Testis (tissue), 3 donors: Measurements from ENCODE around the gene SPRR1B. TPM values are rescaled to one million over a fixed set of nuclear protein-coding genes. Genes with fewer than 3 reads are reported as not detected.

Experiments used
- DNase-seq: peaks from one replicate; pipeline ENCODE4 v3.0.0-alpha.2; 2019
- H3K27ac ChIP-seq, 2 donors: fragments of 200-600 bp; sonication (generic); one replicate each; pipeline ENCODE4 v1.5.1; 2019
- H3K27me3 ChIP-seq: fragments of 200-600 bp; sonication (generic); one replicate; pipeline ENCODE4 v1.5.1; 2019
- H3K36me3 ChIP-seq: fragments of 200-600 bp; sonication (generic); one replicate; pipeline ENCODE4 v1.5.1; 2017; ENCODE audit warnings: low read depth; ENCODE audit errors: missing control alignments
- H3K4me1 ChIP-seq: fragments of 200-600 bp; sonication (generic); one replicate; pipeline ENCODE4 v1.5.1; 2019
- H3K4me3 ChIP-seq, 2 donors: fragments of 200-600 bp; sonication (generic); one replicate each; pipeline ENCODE4 v1.5.1; 2017 to 2019
- H3K9me3 ChIP-seq: fragments of 200-600 bp; sonication (generic); one replicate; pipeline ENCODE4 v1.5.1; 2017
- POLR2A ChIP-seq: fragments of 450-650 bp; IDR thresholded peaks from one replicate; pipeline ENCODE4 v1.6.1; 2017; ENCODE audit warnings: antibody characterized with exemption, mild to moderate bottlenecking, moderate library complexity
- WGBS, 2 donors: methylation state at CpG; one replicate each; pipeline ENCODE4 v1.1.5; 2018; 5-methylcytosine and 5-hydroxymethylcytosine counted together
- intact Hi-C: fragments of 100-400 bp; cut with DNase I; formaldehyde crosslinking; loops from one replicate; pipeline ENCODE4 v1.15.1; 2023; ENCODE audit warnings: low total_unique reads
- polyA plus RNA-seq: library from polyadenylated mRNA; stranded (reverse); fragments of 350-450 nt; fragmentation: Illumina TruSeq; extraction: RNeasy Lipid Tissue Mini Kit (QIAGEN cat#74804); gene quantifications from one replicate; pipeline ENCODE4 v1.2.3, GENCODE V29; 2014; ENCODE audit warnings: low read depth, low replicate concordance; ENCODE audit not compliant: insufficient read depth
- total RNA-seq, 2 donors: library from RNA; depleted of rRNA; stranded (reverse); fragments of >200 nt; gene quantifications; one replicate each; pipeline ENCODE4 v1.2.3, GENCODE V29; 2016
- TF ChIP-seq, protein P1 (sequence below), 3 experiments: fragments of 450-650 bp in 2 of 3; fragments of 200-600 bp in 1 of 3; sonication (generic) in 1 of 3; IDR thresholded peaks; one replicate each; pipeline ENCODE4 v1.5.1; 2016 to 2019; ENCODE audit warnings: antibody characterized with exemption in 3 of 3, mild to moderate bottlenecking in 2 of 3, moderate library complexity in 1 of 3

Gene SPRR1B
- total and polyA plus RNA-seq, 3 donors from 2014 or later = not detected

DNA sequence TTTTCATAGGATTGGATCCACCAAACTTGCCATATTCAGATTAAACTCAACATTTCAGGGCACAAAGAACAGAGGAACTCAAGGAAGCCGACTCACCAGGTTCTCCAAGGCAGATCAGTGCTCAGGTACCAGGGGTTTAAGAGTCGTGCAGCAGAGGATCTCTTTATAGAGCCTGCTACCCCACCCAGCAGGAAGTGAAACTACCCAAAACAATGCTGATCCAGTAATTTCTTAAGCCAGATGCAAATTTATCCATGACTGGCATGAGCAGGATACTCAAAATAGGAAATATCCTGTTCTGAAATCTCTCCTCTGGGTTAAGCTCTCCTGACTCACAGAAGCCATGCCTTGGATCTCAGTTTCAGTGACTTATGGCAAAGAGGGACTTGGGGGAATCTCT lies 26.4 kb downstream of the SPRR1B start, which contains the start of gene SPRR2A:
TSS of gene SPRR2A (minus strand) at position 138 of the 400 bp plus-strand sequence. CDS start 777 bp downstream, outside the sequence.
- Histone ChIP-seq H3K36me3 (no peaks in the 10 kb centered on the region), H3K4me3 (no peak within 1 kb of the TSS), H3K27ac (no peak within 1 kb of the TSS), H3K27me3 (no peaks in the 10 kb centered on the region), H3K9me3 (no peaks in the 10 kb centered on the region), H3K4me1 (no peaks in the 10 kb centered on the region)
- TF ChIP-seq POLR2A = no peak
- TF ChIP-seq, protein P1, sequence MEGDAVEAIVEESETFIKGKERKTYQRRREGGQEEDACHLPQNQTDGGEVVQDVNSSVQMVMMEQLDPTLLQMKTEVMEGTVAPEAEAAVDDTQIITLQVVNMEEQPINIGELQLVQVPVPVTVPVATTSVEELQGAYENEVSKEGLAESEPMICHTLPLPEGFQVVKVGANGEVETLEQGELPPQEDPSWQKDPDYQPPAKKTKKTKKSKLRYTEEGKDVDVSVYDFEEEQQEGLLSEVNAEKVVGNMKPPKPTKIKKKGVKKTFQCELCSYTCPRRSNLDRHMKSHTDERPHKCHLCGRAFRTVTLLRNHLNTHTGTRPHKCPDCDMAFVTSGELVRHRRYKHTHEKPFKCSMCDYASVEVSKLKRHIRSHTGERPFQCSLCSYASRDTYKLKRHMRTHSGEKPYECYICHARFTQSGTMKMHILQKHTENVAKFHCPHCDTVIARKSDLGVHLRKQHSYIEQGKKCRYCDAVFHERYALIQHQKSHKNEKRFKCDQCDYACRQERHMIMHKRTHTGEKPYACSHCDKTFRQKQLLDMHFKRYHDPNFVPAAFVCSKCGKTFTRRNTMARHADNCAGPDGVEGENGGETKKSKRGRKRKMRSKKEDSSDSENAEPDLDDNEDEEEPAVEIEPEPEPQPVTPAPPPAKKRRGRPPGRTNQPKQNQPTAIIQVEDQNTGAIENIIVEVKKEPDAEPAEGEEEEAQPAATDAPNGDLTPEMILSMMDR (IDR thresholded peaks at IDR 0.05) = no peak
- intact Hi-C loops = no loop called here
- WGBS, 2 donors = 83 to 86% methylated on average over 2 of the region's 2 CpGs
- no peak for DNase-seq

DNA sequence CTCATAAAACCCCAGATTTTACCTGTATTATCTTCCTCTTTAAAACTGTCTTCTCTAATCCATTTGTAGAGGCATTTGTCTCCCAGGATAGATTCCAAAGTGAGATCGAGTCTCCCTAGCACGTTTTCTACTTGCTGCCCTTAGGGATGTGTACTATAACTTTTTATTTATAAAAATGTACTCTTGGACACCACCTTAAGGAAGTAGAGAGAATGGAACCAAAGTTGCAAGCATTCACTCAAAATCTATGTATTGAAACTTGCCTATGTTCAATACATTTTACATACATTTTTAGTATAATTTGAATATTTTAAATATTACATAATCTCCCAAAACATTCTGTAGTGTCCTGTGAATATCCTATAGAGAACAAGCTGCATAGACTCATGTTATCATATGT lies 27.2 kb downstream of the SPRR1B start:
- H3K4me3 ChIP-seq = no peak overlapping the region
- 71 to 75% methylated on average over 2 of the region's 2 CpGs for WGBS, 2 donors
- DNase-seq = no peak
- H3K36me3 ChIP-seq = no peaks in the 10 kb centered on the region
- H3K9me3 ChIP-seq = no peaks in the 10 kb centered on the region
- TF ChIP-seq POLR2A = no peak
- H3K27me3 ChIP-seq = no peaks in the 10 kb centered on the region
- no peak overlapping the region for H3K27ac ChIP-seq
- intact Hi-C loops = no loop called here
- no peaks in the 10 kb centered on the region for H3K4me1 ChIP-seq

DNA sequence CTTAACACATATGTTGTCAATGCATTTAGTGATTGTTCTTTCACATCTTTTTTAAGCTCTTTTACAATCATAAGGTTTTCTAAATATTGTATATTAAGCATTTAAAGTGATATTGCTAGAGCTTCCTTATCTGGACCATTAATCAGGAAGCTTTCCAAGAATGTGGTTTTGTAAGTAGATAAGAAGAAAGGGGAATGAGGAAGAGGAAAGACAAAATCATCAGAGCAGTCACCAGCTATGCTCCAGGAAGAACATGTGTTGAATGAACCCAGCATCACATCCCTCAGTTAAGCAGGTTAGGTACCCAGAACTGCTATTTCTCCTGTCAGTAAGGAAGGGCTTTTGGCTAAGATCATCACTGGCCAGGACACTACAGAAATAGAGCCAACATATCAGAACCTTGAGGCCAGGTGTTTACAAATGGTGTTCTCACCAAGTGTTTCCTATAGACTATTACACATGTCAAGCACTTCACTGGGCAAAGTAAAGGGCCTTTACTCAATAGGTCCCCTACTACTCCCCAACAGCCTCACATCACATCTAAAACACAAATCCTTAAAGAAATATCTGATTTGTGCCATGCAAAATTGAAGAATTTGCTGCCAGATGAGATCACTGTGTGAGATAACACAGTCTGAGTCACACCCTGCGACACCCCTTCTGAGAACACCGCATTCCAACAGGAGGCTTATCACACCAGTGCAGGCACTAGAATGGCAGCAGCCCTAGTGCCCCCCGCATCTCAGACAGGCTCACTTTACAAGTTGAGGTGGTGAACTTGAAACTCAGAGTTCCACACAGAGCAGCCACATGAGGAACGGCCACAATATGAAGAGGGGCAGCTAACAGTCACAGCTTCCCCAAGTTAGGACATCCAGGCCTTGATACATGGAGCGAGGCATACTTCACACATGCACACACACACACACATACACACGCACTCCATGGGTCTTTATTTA lies 28.1 kb downstream of the SPRR1B start:
- 86 to 89% methylated on average over 5 to 6 of the region's 6 CpGs for WGBS, 2 donors
- intact Hi-C loops = no loop called here

DNA sequence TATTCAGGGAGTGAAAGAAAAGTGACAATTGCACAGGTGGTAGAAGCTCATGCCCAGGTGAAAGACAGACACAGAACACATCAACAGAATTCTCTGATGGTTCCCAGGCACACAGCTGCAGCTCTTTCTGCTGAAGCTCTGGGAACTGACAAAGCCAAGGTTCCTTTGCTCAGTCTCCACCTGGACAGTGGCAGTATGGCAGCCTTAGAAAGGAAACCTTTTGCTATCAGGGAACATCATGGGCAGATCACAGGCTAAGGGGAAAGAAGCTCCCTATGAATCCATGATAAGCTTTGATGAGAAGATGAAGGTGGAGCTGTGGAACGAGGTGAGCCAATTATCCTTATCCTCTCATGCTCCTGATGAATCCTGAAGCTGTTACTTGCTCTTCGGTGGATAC lies 39.2 kb downstream of the SPRR1B start:
- 63 to 72% methylated on average over 2 of the region's 2 CpGs for WGBS, 2 donors

More for the DNA sequence above, 28.1 kb downstream of the SPRR1B start:
- no peak for DNase-seq
- Histone ChIP-seq H3K36me3 (no peaks in the 10 kb centered on the region), H3K9me3 (no peaks in the 10 kb centered on the region), H3K27me3 (no peaks in the 10 kb centered on the region), H3K27ac (no peak overlapping the region), H3K4me3 (no peak overlapping the region), H3K4me1 (no peaks in the 10 kb centered on the region)
- no peak for TF ChIP-seq POLR2A
- TF ChIP-seq, protein P1 (IDR thresholded peaks at IDR 0.05) = no peak

DNA sequence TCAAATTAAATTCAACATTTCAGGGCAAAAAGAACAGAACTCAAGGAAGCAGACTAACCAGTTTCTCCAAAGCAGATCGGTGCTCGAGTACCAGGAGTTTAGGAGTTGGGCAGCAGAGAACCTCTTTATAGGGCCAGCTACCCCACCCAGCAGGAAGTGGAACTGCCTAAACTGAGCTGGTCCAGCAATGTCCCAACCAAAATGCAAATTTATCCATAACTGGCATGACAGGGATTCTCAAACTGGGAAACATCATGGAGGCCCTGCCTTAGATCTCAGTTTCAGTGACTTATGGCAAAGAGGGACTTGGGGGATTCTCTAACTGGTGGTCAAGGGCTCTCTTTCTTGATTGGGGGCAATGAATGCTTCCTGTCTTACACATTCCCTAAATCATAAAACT lies 40.5 kb downstream of the SPRR1B start, which contains the start of gene SPRR2B:
TSS of gene SPRR2B (minus strand) at position 101 of the 400 bp plus-strand sequence. CDS start 772 bp downstream, outside the sequence.
- no peaks in the 10 kb centered on the region for H3K27me3 ChIP-seq
- DNase-seq = no peak
- intact Hi-C loops = no loop called here
- H3K9me3 ChIP-seq = no peaks in the 10 kb centered on the region
- H3K4me1 ChIP-seq = no peaks in the 10 kb centered on the region
- H3K27ac ChIP-seq = no peak within 1 kb of the TSS
- TF ChIP-seq, protein P1 (IDR thresholded peaks at IDR 0.05) = no peak
- no peak for TF ChIP-seq POLR2A
- 73 to 83% methylated on average over 2 of the region's 2 CpGs for WGBS, 2 donors
- no peaks in the 10 kb centered on the region for H3K36me3 ChIP-seq
- H3K4me3 ChIP-seq = no peak within 1 kb of the TSS

More for the DNA sequence above, 39.2 kb downstream of the SPRR1B start:
- no peak for TF ChIP-seq POLR2A
- TF ChIP-seq, protein P1 (IDR thresholded peaks at IDR 0.05) = no peak
- Histone ChIP-seq H3K27me3 (no peaks in the 10 kb centered on the region), H3K9me3 (no peaks in the 10 kb centered on the region), H3K4me1 (no peaks in the 10 kb centered on the region), H3K27ac (no peak overlapping the region), H3K4me3 (no peak overlapping the region), H3K36me3 (no peaks in the 10 kb centered on the region)
- intact Hi-C loops = no loop called here
- no peak for DNase-seq
